GM12865 (cell line): ENCODE data around the gene PDGFRA.

ENCODE experiments used
- DNase-seq: peaks from one replicate; pipeline ENCODE4 v3.0.0; 2010; ENCODE audit warnings: low read depth
- H3K4me3 ChIP-seq: 2 replicates; pipeline ENCODE4 v1.5.1; 2011; ENCODE audit warnings: mild to moderate bottlenecking, low read depth, low read length, control low read depth
- TF ChIP-seq, protein P1 (sequence below): IDR thresholded peaks from 2 replicates; pipeline ENCODE4 v1.5.1; 2011; ENCODE audit warnings: low read length, control low read depth, low read depth, inconsistent platforms; ENCODE audit not compliant: insufficient read depth; ENCODE audit errors: missing control alignments

PDGFRA gene

DNA sequence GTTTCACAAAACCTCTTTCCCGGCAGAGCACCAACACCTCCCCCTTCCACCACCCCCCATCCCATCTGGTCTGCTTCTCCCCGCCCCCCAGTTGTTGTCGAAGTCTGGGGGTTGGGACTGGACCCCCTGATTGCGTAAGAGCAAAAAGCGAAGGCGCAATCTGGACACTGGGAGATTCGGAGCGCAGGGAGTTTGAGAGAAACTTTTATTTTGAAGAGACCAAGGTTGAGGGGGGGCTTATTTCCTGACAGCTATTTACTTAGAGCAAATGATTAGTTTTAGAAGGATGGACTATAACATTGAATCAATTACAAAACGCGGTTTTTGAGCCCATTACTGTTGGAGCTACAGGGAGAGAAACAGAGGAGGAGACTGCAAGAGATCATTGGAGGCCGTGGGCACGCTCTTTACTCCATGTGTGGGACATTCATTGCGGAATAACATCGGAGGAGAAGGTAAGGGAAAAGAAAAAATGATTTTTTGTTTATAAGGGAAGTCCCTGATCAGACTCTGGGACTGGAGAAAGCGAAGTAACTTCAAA lies at the start of gene PDGFRA:
TSS of gene PDGFRA (plus strand) at position 333 of the 541 bp plus-strand sequence. CDS start 29,476 bp downstream, outside the sequence.
- H3K4me3 ChIP-seq, result no peak within 1 kb of the TSS
- no peak for DNase-seq
- TF ChIP-seq, protein P1, sequence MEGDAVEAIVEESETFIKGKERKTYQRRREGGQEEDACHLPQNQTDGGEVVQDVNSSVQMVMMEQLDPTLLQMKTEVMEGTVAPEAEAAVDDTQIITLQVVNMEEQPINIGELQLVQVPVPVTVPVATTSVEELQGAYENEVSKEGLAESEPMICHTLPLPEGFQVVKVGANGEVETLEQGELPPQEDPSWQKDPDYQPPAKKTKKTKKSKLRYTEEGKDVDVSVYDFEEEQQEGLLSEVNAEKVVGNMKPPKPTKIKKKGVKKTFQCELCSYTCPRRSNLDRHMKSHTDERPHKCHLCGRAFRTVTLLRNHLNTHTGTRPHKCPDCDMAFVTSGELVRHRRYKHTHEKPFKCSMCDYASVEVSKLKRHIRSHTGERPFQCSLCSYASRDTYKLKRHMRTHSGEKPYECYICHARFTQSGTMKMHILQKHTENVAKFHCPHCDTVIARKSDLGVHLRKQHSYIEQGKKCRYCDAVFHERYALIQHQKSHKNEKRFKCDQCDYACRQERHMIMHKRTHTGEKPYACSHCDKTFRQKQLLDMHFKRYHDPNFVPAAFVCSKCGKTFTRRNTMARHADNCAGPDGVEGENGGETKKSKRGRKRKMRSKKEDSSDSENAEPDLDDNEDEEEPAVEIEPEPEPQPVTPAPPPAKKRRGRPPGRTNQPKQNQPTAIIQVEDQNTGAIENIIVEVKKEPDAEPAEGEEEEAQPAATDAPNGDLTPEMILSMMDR, result no peak

GRCh38 chr4:54184581-54184980 lies 44.5 kb upstream of the PDGFRA start:
- no peak overlapping the region for H3K4me3 ChIP-seq
- TF ChIP-seq, protein P1, result no peak
- DNase-seq, result no peak

GRCh38 chr4:54185044-54185780 lies 43.9 kb upstream of the PDGFRA start:
- TF ChIP-seq, protein P1, result no peak
- no peak overlapping the region for H3K4me3 ChIP-seq
- no peak for DNase-seq

GRCh38 chr4:54185866-54186265 lies 43.2 kb upstream of the PDGFRA start:
- no peak overlapping the region for H3K4me3 ChIP-seq
- TF ChIP-seq, protein P1, result no peak
- DNase-seq, result no peak

- TF ChIP-seq, protein P1, result no peak
- no peak overlapping the region for H3K4me3 ChIP-seq
- DNase-seq, result no peak
These were observed 42.7 kb upstream of the PDGFRA start for GRCh38 chr4:54186371-54186770.

DNA sequence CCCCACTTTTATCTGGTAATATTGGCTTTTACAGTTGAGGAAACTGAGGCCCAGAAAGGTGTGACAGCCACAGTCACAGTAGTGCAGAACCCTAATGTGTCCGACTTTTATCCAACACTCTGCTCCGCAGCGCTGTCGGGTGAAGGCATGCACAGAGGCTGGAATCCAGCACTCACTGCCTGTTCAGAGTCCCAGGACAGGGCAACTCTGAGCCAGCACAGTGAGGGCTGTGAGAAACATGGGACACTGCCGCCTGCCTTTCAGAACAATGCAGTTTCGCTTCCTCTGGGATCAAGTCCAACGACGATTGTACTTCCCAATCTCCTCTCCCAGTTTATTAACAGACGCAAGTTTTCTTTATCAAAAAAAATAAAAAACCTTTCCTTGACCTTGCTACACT lies 41.9 kb upstream of the PDGFRA start:
- no peak overlapping the region for H3K4me3 ChIP-seq
- TF ChIP-seq, protein P1, result no peak
- no peak for DNase-seq

- no peak overlapping the region for H3K4me3 ChIP-seq
- no peak for DNase-seq
- TF ChIP-seq, protein P1, result no peak
These were observed 40.0 kb upstream of the PDGFRA start for GRCh38 chr4:54189140-54189539.
